MV-4-11 (cell line): ENCODE data around the gene ARFRP1.
"Not testable (repeated sequence)": the region's sequence is repeated elsewhere in the genome, so short reads cannot be mapped to it uniquely, and the experiment has no call there.

Experiments used
- DNase-seq: peaks from one replicate; lab custom pipeline; 2025; lab: John Stamatoyannopoulos, UW

The ARFRP1 gene

GRCh38 chr20:63655249-63655648 lies 52.5 kb downstream of the ARFRP1 start:
- DNase-seq = no peak

GRCh38 chr20:63653974-63654668 lies 53.7 kb downstream of the ARFRP1 start:
- DNase-seq = no peak

GRCh38 chr20:63653041-63653973 lies 54.5 kb downstream of the ARFRP1 start, which contains the start of gene STMN3:
Gene STMN3 (minus strand): TSS chr20:63653424. CDS start chr20:63653345, 79 bp downstream.
- peak; percentile 82 for DNase-seq

GRCh38 chr20:63652192-63652980 lies 55.4 kb downstream of the ARFRP1 start:
- DNase-seq = no peak

GRCh38 chr20:63651942-63652191 lies 55.9 kb downstream of the ARFRP1 start:
- no peak for DNase-seq

- not testable (repeated sequence) for DNase-seq
These were observed 57.3 kb downstream of the ARFRP1 start for GRCh38 chr20:63650486-63650885.

- no peak for DNase-seq
These were observed 58.7 kb downstream of the ARFRP1 start for GRCh38 chr20:63648895-63649589.
